GM18861 (cell line): ENCODE results near the gene HIRIP3.
A peak's percentile ranks its signal among the peaks of the same experiment; 100 is the strongest.

Source experiments
- ATAC-seq: cut with Tn5 transposase; IDR thresholded peaks from one replicate; pipeline ENCODE4 v1.9.1; 2021; ENCODE audit not compliant: unreplicated experiment

Gene HIRIP3

DNA sequence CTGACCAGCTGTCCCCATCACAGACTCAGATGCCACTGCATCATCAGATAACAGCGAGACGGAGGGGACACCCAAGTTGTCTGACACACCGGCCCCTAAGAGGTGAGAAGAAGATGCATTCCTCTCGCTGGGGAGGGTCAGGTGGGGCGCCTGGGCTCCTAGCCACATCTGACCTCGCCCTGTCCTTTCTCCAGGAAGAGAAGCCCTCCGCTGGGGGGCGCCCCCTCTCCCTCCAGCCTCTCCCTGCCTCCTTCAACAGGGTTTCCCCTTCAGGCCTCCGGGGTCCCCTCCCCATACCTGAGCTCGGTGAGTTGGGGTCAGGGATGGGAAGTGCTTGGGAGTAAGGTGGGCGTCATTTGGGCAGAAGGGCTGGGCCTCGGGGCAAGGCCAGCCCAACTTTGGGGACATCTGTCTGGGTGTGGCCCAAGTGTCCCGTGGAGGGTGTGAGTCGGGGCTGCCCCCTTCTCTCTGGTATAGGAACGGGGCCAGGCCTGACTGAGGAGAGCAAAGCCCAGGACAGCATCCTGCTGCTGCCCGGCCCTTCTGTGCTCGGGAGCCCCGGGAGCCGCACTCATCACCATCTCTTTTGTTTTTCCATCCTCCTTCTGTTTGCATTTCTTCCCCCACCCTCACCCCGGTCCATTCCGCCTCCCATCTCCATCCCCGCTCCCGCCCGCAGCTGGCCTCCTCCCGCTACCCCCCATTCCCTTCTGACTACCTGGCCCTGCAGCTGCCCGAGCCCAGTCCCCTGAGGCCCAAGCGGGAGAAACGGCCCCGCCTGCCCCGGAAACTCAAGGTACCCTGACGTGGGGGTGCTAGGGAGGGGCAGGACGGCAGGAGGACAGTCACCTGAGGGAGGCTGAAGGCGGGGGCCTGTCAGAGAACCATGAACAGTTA lies 5.6 kb upstream of the HIRIP3 start:
- ATAC-seq = no peak

GRCh38 chr16:29999605-30000004 lies 4.2 kb upstream of the HIRIP3 start:
- no peak for ATAC-seq

DNA sequence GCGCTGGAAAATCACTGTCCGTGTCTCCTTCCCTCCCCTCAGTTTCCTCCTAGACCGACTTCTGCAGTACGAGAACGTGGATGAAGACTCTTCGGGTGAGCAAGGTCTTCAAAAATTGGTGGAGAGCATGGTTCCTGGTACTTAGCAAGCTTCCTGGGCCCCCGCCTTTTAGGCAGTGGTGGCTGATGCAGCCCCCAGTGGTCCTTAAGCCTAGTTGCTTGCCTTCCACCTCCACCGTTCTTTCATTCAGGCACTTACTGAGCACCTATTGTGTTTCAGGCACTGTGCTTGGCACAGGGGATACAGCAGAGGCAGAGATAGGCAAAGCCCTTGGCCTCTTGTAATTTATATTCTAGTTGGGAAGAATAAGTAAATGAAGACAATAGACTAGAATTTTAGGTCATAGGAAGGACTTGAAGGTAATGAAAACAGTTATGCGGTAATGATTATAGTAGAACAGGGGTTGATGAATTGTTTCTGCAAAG lies 1.4 kb upstream of the HIRIP3 start:
- no peak for ATAC-seq

- ATAC-seq = peak; percentile 88
Measured at GRCh38 chr16:29995911-29996765, 721 bp upstream of the HIRIP3 start, which contains the start of gene INO80E. INO80E (plus strand) TSS chr16:29996241; CDS start chr16:29996311, 70 bp downstream.

DNA sequence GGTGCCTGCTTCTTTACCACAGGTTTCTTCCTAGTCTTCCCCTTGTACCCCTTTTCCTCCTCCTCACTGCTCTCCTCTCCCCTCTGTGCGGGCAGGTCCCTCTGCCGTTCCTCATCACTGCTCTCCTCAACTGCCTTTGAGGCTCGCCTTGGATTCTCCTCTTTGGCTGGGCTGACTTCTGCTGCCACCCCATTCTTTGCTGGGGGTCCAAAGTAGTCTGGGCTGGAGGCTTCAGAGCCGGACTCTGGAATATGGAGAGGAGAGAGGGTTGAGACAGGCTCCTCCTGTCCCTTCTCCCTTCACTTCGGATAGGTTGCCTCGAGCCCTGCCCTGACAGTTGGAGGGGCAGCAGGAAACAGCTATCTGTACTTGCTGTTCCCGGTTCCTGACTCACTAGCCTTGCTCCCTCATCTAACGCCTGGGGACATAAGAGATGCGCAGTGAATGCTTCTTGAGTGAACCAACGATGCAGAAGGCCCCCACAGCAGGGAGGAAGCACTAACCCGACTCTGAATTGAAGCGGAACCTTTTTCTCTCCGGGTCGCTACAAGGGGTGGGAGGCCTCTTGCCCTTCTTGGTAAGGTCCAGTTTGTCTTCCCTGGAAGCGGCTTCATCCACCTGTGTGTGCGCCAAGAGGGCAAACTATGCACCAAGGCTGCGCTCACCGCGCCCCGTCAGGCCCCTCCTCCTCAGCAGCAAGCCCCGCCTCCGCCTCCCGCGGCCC lies 655 bp downstream of the HIRIP3 start:
- ATAC-seq = no peak

DNA sequence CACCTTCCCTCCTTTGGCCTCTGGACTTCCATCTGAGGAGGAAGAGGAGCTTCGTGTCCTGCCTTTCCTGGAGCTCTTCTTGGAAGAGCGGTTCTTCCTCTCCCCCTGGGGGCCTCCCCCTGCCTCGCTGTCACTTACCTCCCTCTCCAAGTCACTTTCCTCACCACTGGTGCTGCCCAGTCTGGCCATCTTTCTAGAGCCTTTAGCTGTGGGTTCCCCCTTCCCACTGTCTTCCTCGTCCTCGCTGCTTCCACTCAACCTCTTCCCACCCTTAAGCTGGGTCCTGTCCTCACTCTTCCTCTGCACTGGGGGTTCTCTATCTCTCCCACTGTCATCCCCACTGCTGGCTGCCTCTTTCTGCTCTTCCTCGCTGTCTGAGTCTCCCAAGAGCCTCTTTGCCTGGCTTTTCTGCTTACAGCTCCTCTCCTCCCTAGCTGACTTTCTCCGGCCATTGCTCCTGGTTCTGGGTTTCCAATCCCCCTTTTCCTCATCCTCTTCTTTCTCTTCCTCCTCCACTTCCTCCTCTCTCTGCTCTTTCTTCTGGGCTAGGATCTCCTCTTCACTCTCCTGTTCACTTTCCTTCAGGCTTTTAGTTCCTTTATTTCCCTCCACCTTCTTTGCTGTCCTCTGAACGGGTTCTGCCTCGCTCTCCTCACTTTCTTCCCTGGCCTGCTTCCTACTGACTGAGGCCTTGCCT lies 1.4 kb downstream of the HIRIP3 start:
- ATAC-seq = no peak

GRCh38 chr16:29993191-29993902 lies 2.1 kb downstream of the HIRIP3 start:
- no peak for ATAC-seq

GRCh38 chr16:29992344-29992967 lies 3.0 kb downstream of the HIRIP3 start:
- no peak for ATAC-seq

GRCh38 chr16:29991571-29991904 lies 3.9 kb downstream of the HIRIP3 start:
- no peak for ATAC-seq

DNA sequence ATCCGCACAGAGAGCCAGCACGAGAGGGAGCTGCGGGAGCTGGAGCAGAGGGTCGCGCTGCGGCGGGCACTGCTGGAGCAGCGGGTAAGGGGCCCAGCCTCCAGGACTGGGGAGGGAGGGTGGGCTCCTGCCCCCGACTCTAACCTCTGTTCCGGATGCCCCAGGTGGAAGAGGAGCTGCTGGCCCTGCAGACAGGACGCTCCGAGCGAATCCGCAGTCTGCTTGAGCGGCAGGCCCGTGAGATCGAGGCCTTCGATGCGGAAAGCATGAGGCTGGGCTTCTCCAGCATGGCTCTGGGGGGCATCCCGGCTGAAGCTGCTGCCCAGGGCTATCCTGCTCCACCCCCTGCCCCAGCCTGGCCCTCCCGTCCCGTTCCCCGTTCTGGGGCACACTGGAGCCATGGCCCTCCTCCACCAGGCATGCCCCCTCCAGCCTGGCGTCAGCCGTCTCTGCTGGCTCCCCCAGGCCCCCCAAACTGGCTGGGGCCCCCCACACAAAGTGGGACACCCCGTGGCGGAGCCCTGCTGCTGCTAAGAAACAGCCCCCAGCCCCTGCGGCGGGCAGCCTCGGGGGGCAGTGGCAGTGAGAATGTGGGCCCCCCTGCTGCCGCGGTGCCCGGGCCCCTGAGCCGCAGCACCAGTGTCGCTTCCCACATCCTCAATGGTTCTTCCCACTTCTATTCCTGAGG lies 4.4 kb downstream of the HIRIP3 start:
- no peak for ATAC-seq

- ATAC-seq = no peak
Measured at GRCh38 chr16:29990034-29990433, 5.4 kb downstream of the HIRIP3 start.

GRCh38 chr16:29989111-29989858 lies 6.1 kb downstream of the HIRIP3 start:
- no peak for ATAC-seq

DNA sequence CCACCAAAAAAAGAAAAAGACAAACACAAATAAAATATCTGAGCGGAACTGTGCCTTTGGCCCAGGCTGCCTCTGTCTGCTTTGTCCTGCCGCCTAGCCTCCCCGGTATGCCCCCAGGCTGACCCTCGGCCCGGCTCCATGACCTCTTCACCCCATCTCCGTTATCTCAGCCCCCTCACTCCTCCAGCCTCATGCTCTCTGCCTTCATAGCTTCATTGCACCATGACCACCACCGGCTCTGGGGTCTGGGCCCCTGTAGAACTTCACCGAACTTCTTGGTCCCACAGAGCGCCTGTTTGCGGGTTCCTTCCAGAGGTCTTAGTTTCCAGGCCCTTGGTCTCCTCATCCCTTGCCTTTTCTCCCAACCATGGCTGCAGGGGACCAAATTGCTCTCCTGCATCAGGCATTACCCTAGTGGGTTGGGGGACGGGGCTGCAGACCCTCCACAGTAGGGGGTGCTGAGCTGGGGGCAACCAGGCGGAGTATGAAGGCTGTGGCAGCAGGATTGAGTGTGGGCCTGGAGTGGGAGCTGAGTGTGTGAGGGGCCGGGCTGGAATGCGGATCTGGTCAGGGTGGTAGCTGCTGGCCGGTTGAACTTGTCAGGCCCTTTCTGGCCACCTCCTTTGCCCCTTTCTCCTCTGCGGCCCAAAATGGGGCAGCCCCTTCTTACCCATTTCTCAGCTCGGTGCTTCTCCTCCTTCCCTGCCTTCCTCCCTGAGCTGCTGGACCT lies 6.9 kb downstream of the HIRIP3 start:
- ATAC-seq = no peak

DNA sequence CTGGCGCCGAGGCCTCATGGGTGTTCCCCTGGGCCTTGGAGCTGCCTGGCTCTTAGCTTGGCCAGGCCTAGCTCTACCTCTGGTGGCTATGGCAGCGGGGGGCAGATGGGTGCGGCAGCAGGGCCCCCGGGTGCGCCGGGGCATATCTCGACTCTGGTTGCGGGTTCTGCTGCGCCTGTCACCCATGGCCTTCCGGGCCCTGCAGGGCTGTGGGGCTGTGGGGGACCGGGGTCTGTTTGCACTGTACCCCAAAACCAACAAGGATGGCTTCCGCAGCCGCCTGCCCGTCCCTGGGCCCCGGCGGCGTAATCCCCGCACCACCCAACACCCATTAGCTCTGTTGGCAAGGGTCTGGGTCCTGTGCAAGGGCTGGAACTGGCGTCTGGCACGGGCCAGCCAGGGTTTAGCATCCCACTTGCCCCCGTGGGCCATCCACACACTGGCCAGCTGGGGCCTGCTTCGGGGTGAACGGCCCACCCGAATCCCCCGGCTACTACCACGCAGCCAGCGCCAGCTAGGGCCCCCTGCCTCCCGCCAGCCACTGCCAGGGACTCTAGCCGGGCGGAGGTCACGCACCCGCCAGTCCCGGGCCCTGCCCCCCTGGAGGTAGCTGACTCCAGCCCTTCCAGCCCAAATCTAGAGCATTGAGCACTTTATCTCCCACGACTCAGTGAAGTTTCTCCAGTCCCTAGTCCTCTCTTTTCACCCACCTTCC lies 7.9 kb downstream of the HIRIP3 start:
- ATAC-seq = no peak

DNA sequence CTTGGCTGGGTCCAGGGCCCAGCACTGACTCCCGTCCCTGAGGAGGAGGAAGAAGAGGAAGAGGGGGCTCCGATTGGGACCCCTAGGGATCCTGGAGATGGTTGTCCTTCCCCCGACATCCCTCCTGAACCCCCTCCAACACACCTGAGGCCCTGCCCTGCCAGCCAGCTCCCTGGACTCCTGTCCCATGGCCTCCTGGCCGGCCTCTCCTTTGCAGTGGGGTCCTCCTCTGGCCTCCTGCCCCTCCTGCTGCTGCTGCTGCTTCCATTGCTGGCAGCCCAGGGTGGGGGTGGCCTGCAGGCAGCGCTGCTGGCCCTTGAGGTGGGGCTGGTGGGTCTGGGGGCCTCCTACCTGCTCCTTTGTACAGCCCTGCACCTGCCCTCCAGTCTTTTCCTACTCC lies 8.5 kb downstream of the HIRIP3 start:
- ATAC-seq = no peak

- ATAC-seq = no peak
Measured at GRCh38 chr16:29986231-29986630, 9.2 kb downstream of the HIRIP3 start.

GRCh38 chr16:29985271-29985811 lies 10.1 kb downstream of the HIRIP3 start:
- ATAC-seq = no peak
